IPS DF 4.7 (cell line): ENCODE data around the gene TMEM161B.
"Not testable (repeated sequence)": the region's sequence is repeated elsewhere in the genome, so short reads cannot be mapped to it uniquely, and the experiment has no call there.

Source experiments
- DNase-seq: peaks from one replicate; pipeline ENCODE4 v3.0.0-alpha.2; 2013; ENCODE audit warnings: low spot score; ENCODE audit errors: extremely low read depth

The TMEM161B gene

DNA sequence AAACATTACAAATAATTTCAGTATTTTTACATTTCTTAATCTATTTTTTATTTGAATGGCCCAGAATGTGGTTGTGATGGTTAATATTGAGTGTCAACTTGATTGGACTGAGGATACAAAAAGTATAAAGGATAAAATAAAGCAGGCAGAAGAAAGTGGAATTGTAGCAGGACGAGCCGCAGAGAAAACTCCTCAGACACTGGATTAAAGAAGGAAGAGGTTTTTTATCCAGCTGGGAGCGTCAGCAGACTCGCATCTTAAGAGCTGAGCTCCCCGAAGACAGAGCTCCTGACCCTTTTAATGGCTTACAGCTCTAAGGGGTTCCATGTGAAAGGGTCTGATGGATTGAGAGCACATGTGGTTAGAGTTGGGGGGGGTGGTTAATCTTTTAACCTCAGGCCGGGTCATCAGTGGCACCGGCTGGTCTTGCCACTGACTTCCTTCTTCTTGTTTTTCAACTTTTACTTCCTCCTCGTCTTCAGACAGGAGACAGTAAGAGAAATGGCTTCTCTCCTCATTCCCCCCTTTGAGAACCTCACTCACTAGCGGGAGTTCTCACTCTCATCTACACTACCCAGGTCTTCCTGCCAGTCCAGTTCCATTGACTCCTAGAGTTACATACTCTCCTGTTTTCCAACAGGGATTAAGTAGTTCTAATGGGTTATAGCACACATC lies 80.0 kb downstream of the TMEM161B start:
- DNase-seq: no peak

DNA sequence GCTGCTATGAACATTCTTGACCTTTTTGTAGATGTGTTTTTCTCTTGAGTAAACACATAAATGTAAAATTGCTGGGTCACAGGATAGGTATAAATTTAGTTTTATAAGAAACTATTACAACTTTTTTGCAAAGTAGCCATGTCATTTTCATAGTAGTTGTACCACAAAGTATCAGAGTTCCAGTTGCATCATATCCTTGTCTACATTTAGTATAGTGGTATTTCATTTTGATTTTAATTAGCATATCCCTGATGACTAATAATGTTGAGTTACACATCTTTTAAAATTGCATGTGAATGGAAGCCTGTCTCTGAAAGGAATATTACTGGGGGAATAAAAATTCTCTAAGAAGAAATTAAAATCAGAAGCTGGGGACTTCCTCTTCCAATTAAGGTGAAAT lies 85.4 kb downstream of the TMEM161B start:
- no peak for DNase-seq

DNA sequence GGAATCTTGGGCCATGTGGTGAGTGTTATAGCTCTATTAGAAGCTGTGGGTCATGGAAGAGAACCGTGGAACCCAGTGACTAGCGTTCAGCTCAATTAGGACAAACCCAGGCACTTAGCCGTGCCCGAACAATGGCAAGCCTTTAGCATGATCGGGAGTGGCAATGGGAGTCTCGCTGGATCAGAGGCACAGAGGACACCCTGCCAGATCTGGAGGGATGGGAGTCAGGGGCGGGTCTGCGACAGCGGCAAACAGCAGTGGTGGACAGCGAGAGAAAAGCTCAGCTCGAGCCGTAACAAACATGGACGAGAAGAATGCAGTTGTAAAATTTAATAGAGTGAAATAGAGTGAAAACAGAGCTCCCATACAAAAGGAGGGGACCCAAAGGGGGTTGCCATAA lies 91.2 kb downstream of the TMEM161B start:
- not testable (repeated sequence) for DNase-seq

DNA sequence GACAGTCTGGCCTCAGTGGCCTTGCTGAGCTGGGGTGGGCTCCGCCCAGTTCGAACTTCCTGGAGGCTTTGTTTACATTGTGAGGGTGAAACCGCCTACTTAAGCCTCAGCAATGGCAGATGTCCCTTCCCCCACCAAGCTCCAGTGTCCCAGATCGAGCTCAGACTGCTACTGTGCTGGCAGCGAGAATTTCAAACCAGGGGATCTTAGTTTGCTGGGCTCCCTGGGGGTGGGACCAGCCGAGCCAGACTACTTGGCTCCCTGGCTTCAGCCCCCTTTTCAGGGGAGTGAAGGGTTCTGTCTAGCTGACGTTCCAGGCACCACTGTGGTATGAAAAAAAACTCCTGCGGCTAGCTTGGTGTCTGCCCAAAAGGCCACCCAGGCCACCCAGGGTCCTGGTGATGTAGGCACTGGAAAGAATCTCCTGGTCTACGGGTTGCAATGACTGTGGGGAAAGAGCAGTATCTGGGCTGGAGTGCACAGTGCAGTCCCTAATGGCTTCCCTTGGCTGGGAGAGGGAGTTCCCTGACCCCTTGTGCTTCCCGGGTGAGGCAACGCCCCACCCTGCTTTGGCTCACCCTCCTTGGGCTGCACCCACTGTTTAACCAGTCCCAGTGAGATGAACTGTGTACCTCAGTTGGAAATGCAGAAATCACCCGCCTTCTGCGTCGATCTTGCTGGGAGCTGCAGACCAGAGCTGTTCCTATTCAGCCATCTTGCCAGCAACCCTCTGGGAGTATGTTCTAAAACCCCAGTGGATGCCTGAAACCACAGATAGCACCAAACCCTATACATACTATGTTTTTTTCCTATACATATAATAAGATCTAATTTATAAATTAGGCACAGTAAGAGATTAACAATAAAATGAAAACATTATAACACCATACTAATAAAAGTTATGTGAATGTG lies 95.5 kb downstream of the TMEM161B start:
- no peak for DNase-seq

DNA sequence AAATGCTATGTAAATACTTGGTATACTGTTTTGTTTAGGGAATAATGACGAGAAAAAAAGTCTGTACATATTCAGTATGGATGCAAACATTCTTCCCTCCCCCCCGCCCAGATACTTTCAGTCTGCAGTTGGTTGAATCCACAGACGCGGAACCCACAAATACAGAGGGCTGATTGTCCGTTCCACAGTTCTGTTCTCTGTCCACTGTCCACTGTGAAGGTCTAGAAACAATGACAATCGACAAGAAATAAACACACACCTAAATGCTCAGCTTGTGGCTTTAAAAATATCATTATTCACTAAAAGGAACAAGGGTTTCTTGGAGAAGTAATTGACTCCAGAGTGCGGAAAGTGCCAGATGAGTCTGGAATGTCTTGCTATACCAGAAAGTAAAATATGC lies 109.1 kb downstream of the TMEM161B start:
- no peak for DNase-seq

DNA sequence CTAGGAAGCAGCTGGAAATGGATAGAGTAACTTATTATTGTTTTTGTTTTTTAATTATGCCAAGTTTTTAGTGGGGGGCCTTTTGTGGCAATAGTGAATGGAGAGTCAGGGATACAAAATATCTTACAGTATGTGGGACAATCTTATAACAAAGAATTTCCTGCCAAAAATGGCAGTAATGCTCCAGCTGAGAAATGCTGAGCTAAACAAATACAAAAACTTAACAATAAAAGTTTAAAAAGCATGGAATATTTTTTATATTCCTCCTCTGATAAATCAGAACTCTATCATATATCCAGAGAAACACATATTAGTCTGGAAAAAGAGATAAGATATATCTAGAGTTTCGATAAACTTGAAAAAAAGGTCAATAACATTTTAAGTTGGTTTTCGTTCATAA lies 110.6 kb downstream of the TMEM161B start:
- no peak for DNase-seq

DNA sequence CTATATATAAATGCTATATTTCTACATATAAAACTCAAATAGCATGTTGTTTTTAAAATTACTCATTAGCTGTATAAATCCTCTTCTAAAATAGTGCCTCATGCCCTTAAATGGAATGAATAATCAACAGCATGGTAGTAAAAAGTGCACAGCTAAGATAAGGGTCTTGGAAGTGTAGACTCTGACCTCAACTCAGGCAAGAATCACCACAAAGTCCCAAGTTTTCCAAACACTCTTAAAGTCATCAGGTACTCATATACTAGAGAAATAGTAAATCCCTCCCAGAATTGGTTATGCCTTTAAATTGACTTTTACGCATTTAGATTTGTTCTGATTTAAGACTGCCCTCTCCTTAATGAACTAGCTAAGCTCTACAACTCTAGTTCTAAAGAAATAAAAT lies 113.8 kb downstream of the TMEM161B start:
- DNase-seq: no peak

DNA sequence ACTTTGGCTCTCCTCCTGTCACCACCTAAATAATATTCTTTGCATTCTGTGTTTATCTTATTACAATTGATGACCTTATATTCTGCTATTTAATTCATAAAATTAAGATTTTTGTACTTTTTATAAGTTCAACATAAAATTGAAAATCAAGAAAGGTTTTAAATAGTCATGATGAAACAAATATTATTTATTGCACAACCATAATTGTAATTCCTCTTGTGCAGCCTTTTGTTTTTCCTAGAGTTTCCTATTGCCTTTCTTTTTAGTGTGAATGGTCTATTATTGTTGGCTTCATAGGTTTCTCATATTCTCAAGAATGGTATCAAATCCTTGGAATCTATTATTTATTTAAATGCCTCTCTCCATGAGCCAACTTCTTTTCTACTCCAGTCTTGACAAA lies 117.9 kb downstream of the TMEM161B start:
- no peak for DNase-seq

DNA sequence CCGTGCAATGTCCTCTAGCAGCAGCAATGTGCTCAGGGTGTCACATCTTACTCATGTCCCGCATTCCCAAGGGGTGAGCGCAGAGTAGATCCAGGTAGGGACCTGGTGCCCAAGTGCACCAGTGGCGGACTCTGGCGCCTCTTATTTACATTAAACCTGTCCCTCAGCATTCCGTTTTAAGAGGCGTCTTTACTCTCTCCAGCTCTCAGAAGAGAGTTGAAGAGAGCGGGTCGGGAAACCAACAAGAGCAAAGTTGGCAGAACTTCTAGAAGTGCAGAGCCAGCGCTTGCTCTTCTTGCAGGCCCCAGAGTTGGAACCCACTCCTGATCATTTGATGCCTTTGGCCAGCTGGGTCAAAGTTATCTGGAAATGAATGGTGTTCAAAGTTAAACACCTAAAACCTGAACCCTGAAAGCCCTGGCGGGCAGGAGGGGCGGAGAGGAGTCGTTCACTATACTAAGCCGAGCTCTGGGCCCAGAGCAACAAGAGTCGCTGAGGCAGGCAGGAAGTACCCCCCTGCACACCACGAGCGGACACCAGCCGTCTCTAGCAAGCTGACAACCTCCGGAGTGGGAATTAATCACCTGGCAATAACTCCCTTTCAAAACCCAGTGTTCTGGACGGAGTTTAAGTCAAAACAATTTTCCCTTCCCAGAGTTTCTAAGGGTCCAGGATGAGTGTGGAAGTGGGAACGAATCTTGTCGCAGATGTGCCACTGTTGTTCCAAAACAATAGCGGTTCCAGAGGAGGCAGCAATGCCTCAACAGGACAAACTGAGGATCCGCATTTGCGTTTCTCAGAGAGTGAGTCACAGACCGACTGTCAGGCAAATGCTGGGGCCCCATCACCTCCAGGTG lies 122.8 kb downstream of the TMEM161B start:
- DNase-seq: no peak

DNA sequence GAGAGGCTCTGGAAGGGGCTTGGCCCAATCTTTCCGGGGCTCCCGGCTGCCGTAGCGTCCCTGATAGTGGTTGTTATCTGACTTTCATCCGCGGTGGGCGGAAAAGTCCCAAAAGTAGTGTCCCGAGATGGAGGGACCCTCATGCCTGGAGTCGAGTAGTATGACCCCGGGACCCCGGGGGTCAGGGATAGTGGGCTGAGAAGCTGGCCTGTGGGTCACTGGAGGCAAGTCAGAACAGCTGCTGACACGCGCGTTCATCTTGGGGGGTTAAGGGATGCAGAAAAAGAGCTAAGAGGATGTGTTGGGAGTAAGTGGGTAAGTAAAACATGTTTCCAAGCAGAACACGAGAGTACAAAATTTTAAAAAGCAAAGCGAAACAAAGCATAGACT lies 123.4 kb downstream of the TMEM161B start:
- no peak for DNase-seq
